Adrenal gland (tissue), 12 donors: ENCODE data around the gene KIF26A. TPM values are rescaled to one million over a fixed set of nuclear protein-coding genes. Genes with fewer than 3 reads are reported as not detected.

Experiments
- DNase-seq, 7 donors: peaks; one replicate each; pipeline ENCODE4 v3.0.0-alpha.2; 2019 to 2020
- H3K27ac ChIP-seq, 5 donors: fragments of 200-600 bp; sonication (generic) in 4 of 5; 1 replicate in 3 of 5; 2 replicates in 2 of 5; pipeline versions ENCODE4 v1.5.1 to v1.8.0; 2016 to 2020; ENCODE audit warnings: mild to moderate bottlenecking in 1 of 5
- H3K27me3 ChIP-seq: fragments of 200-600 bp; 2 replicates; pipeline ENCODE4 v1.8.0; 2021
- H3K36me3 ChIP-seq, 2 donors: fragments of 200-600 bp; replicated peaks in 1 of 2; 1 replicate in 1 of 2; 2 replicates in 1 of 2; pipeline versions ENCODE4 v1.5.1 to v1.8.0; 2018 to 2022
- H3K4me1 ChIP-seq, 2 donors: fragments of 200-600 bp; replicated peaks in 1 of 2; 1 replicate in 1 of 2; 2 replicates in 1 of 2; pipeline versions ENCODE4 v1.5.1 to v1.8.0; 2018 to 2021
- H3K4me3 ChIP-seq, 4 donors: fragments of 200-600 bp; sonication (generic) in 3 of 4; one replicate each; pipeline ENCODE4 v1.5.1; 2016 to 2018
- H3K9me3 ChIP-seq, 3 donors: fragments of 200-600 bp; sonication (generic) in 1 of 3; replicated peaks in 1 of 3; 1 replicate in 2 of 3; 2 replicates in 1 of 3; pipeline versions ENCODE4 v1.5.1 to v1.8.0; 2016 to 2021
- POLR2A ChIP-seq, 2 donors: fragments of 450-650 bp; IDR thresholded peaks; one replicate each; pipeline ENCODE4 v1.6.1; 2017; ENCODE audit warnings: antibody characterized with exemption in 2 of 2, mild to moderate bottlenecking in 2 of 2, moderate library complexity in 1 of 2
- WGBS, 4 donors: extraction: QIAGEN DNeasy Blood & Tissue Kit in 2 of 4; methylation state at CpG; one replicate each; pipeline versions ENCODE4 v1.1.5 to v1.1.7; 2013 to 2017; 5-methylcytosine and 5-hydroxymethylcytosine counted together
- intact Hi-C, 2 donors: fragments of 100-400 bp; cut with DNase I; formaldehyde crosslinking; loops; one replicate each; pipeline versions ENCODE4 v1.14.1 to v1.15.0; 2022 to 2023
- polyA plus RNA-seq, 3 donors: library from polyadenylated mRNA; stranded (reverse); fragments of 200-250 nt in 2 of 3; fragments of 350-450 nt in 1 of 3; fragmentation: Illumina TruSeq in 1 of 3; extraction: RNeasy Lipid Tissue Mini Kit (QIAGEN cat#74804) in 1 of 3; gene quantifications; one replicate each; pipeline ENCODE4 v1.2.3, GENCODE V29; 2013 to 2014
- total RNA-seq, 9 donors: library from RNA; depleted of rRNA in 4 of 9; stranded (reverse); fragments of >200 nt in 4 of 9; fragments of 120-200 nt in 1 of 9; fragmentation: NEBNext Ultra II Directional in 1 of 9; extraction: Animal tissue kit (Norgen Biotek cat#: 25700) in 1 of 9; gene quantifications; one replicate each; pipeline versions ENCODE4 v1.1.0 to v1.2.4, GENCODE V29; 2013 to 2023
- TF ChIP-seq, protein P1 (sequence below), 6 experiments: fragments of 450-650 bp in 4 of 6; fragments of 200-600 bp in 2 of 6; sonication (generic) in 1 of 6; IDR thresholded peaks; 1 replicate in 5 of 6; 2 replicates in 1 of 6; pipeline versions ENCODE4 v1.5.1 to v1.8.0; 2016 to 2021; ENCODE audit warnings: antibody characterized with exemption in 6 of 6, mild to moderate bottlenecking in 2 of 6, moderate library complexity in 1 of 6
- donor health status: healthy with polysubstance abuse.
- donor health status: Bipolar disorder and iron deficiency.
- donor health status: DM: yes; HTN: yes; CAD: no.
- donor health status: DM: no; HTN: no; CAD: no.
- donor health status: DM: no; HTN: no; CAD: no.
- donor health status: DM: yes; HTN: yes; CAD: no.

The KIF26A gene
- total and polyA plus RNA-seq, 12 donors, result 0.49 to 23.9 (median 6.5) TPM

DNA sequence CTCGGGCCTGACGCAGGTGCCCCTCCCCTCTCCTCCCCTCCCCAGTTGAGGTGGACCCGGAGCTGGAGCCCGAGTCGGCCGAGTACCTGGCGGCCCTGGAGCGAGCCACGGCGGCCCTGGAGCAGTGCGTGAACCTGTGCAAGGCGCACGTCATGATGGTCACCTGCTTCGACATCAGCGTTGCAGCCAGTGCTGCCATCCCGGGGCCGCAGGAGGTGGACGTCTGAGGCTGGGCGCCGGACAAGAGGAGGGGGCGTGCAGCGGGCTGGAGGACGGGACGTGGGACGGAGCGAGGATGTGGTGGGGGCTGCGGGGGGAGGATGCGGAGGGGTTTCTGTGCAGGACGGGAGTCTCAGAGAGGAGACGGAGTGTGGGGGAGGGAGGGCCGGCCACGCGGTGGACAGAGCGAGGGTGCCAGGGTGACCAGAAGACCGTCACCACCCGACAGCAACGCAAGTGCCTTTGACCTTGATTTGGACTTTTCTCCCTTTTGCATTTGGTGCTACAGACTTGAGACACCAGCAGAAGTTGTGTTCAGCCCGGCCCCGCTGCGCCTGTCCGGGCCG lies 41.3 kb downstream of the KIF26A start:
- WGBS, 4 donors, result 87 to 91% (median 89%) methylated on average over 28 to 42 of the region's 42 CpGs
- Histone ChIP-seq H3K4me1 (no peaks in the 10 kb centered on the region), H3K27me3 (no peaks in the 10 kb centered on the region), H3K27ac (no peak overlapping the region), H3K36me3 (peaks cover 0 to 3% of the 10 kb centered on the region in 2 donors), H3K9me3 (no peaks in the 10 kb centered on the region), H3K4me3 (no peak overlapping the region)
- no peak for DNase-seq
- TF ChIP-seq POLR2A (IDR thresholded peaks at IDR 0.05), result no peak
- TF ChIP-seq, protein P1, sequence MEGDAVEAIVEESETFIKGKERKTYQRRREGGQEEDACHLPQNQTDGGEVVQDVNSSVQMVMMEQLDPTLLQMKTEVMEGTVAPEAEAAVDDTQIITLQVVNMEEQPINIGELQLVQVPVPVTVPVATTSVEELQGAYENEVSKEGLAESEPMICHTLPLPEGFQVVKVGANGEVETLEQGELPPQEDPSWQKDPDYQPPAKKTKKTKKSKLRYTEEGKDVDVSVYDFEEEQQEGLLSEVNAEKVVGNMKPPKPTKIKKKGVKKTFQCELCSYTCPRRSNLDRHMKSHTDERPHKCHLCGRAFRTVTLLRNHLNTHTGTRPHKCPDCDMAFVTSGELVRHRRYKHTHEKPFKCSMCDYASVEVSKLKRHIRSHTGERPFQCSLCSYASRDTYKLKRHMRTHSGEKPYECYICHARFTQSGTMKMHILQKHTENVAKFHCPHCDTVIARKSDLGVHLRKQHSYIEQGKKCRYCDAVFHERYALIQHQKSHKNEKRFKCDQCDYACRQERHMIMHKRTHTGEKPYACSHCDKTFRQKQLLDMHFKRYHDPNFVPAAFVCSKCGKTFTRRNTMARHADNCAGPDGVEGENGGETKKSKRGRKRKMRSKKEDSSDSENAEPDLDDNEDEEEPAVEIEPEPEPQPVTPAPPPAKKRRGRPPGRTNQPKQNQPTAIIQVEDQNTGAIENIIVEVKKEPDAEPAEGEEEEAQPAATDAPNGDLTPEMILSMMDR (IDR thresholded peaks at IDR 0.05), result no peak
- intact Hi-C loops, result no loop called here

DNA sequence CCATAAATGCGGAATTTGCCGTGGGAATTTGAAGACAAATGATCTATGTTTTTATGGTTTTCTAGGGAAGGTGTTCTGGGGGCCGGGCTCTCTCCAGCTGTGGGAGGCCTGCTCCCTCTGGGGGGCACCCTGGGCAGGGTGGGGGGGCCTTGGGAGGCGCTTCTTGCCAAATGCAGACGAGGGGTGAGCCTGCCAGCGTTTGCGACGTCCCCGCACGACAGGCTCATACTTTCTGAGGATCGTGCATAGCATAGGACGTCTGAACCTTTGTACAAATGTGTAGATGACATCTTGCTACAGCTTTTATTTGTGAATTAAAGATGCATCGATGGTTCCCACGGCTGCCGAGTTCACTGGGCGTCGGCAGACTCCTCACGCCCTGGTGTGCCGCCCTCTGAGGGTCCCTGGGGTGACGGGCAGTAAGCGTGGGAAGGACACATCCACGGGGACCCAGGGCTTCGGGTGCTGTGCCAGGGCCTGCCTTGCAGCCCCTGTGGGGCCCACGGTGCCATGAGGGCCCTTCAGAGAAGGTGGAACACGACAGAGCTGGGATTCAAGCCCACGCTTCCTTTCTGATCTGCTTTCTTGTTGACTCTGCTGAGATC lies 42.3 kb downstream of the KIF26A start:
- TF ChIP-seq, protein P1 (IDR thresholded peaks at IDR 0.05), result no peak
- no peak for TF ChIP-seq POLR2A (IDR thresholded peaks at IDR 0.05)
- WGBS, 4 donors, result 75 to 85% (median 81%) methylated on average over 18 to 26 of the region's 26 CpGs
- H3K4me3 ChIP-seq, result no peak overlapping the region
- no peak overlapping the region for H3K27ac ChIP-seq
- intact Hi-C loops, result no loop called here
- H3K9me3 ChIP-seq, result no peaks in the 10 kb centered on the region
- H3K36me3 ChIP-seq, result peaks cover 0 to 3% of the 10 kb centered on the region in 2 donors
- H3K27me3 ChIP-seq, result no peaks in the 10 kb centered on the region
- no peaks in the 10 kb centered on the region for H3K4me1 ChIP-seq
- DNase-seq, result no peak

DNA sequence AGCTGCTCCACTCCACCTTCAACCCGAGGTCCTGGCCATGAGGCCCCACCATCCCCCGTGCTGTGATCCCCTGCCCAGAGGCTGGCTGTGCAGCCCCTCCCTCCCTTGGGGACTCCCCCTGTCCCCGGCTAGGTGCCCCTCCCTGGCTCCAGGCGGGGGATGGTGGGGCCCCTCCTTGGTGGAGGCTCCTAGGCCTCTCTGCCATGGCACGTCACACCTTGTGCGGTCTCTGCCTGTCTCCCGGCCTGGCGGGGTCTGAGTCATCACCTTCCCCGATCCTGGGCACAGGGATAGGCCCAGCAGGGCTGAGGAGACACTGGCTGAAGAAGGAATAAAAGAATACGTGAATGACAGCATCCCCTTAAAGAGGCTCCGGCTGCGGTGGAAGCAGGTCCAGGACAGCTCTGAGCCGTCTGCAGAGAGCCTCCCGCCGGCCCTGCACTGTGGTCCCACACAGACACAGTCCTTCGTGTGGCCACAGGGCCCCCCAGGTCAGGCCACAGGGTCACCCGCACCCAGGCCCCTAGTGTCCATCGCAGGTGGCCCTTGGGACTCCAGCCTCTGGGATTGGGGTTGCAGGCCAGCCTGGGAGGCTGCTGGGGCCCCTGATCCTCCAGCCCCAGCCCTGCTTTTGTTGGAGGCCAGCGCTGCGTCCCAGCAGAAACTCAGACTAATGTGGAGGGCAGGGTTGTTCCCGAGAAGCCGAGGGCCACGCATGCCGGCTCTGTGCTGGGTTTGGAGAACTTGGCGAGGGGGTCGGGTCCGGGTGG lies 43.6 kb downstream of the KIF26A start:
- TF ChIP-seq, protein P1 (IDR thresholded peaks at IDR 0.05), result no peak
- TF ChIP-seq POLR2A (IDR thresholded peaks at IDR 0.05), result no peak
- no peaks in the 10 kb centered on the region for H3K27me3 ChIP-seq

DNA sequence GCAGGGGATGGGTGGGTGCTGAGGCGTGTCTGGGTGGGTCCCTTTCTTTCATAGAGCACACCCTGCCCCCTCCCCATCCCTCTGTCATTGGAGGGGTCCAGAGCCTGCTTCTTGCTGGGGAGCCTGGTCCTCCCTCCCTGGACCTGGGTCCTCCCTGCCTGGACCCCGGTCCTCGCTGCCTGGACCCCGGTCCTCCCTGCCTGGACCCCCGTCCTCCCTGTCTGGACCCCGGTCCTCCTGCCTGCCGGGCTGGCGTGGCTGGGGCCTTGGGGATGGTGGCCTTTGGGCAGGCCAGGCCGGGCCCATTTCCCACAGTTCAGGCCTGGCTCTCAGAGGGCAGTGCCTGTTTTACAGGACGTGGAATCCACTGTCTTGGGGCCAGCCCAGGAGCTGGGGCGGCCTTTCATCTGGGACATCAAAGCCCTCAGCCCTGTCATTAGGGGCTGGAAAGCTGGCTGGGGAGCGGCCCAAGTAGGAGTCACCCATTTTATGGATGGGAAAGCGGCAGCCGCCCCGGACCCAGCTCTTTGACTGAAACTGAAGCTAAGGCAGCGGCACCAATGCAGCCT lies 44.6 kb downstream of the KIF26A start:
- WGBS, 4 donors, result 83 to 93% (median 88%) methylated on average over 8 to 16 of the region's 16 CpGs
- no peak for DNase-seq
- Histone ChIP-seq H3K4me3 (no peak overlapping the region), H3K27ac (no peak overlapping the region), H3K9me3 (no peaks in the 10 kb centered on the region), H3K27me3 (no peaks in the 10 kb centered on the region), H3K36me3 (no peaks in the 10 kb centered on the region), H3K4me1 (no peaks in the 10 kb centered on the region)
- intact Hi-C loops, result no loop called here
- TF ChIP-seq POLR2A (IDR thresholded peaks at IDR 0.05), result no peak
- TF ChIP-seq, protein P1 (IDR thresholded peaks at IDR 0.05), result no peak

More for the DNA sequence above, 43.6 kb downstream of the KIF26A start:
- no peak for DNase-seq
- intact Hi-C loops, result no loop called here
- Histone ChIP-seq H3K27ac (no peak overlapping the region), H3K9me3 (no peaks in the 10 kb centered on the region), H3K4me1 (no peaks in the 10 kb centered on the region), H3K4me3 (no peak overlapping the region), H3K36me3 (peaks cover 0 to 3% of the 10 kb centered on the region in 2 donors)
- WGBS, 4 donors, result 61 to 85% (median 76%) methylated on average over 12 to 27 of the region's 27 CpGs
